Psoas muscle (tissue), 8 donors: Measurements from ENCODE around the gene XPO1. TPM values are rescaled to one million over a fixed set of nuclear protein-coding genes. Genes with fewer than 3 reads are reported as not detected.

Experiments
- ATAC-seq, 4 donors: fragments of 200-7000 bp; cut with Tn5 transposase; one replicate each; pipeline ENCODE4 v1.9.1; 2020; ENCODE audit warnings: moderate library complexity in 3 of 4, mild to moderate bottlenecking in 2 of 4
- DNase-seq, 2 donors: peaks; one replicate each; pipeline ENCODE4 v3.0.0-alpha.2; 2020
- H3K27ac ChIP-seq: fragments of 200-600 bp; one replicate; pipeline ENCODE4 v1.8.0; 2022
- H3K27me3 ChIP-seq, 3 donors: fragments of 200-600 bp in 1 of 3; one replicate each; pipeline versions ENCODE4 v1.6.1 to v1.8.0; 2013 to 2022; ENCODE audit warnings: low read length in 2 of 3, mild to moderate bottlenecking in 2 of 3, moderate library complexity in 1 of 3; ENCODE audit not compliant: insufficient read depth in 3 of 3
- H3K36me3 ChIP-seq, 2 donors: fragments of 200-600 bp in 1 of 2; one replicate each; pipeline versions ENCODE4 v1.6.1 to v1.8.0; 2013 to 2022; ENCODE audit warnings: low read depth in 1 of 2, mild to moderate bottlenecking in 1 of 2, moderate library complexity in 1 of 2; ENCODE audit not compliant: insufficient read depth in 1 of 2
- H3K4me1 ChIP-seq: fragments of 200-600 bp; one replicate; pipeline ENCODE4 v1.8.0; 2022
- H3K4me3 ChIP-seq: fragments of 200-600 bp; one replicate; pipeline ENCODE4 v1.8.0; 2022; ENCODE audit warnings: mild to moderate bottlenecking
- H3K9me3 ChIP-seq: fragments of 200-600 bp; one replicate; pipeline ENCODE4 v1.8.0; 2022
- WGBS, 3 donors: extraction: QIAGEN DNeasy Blood & Tissue Kit; methylation state at CpG; one replicate each; pipeline versions ENCODE4 v1.1.6 to v1.1.7; 2013; 5-methylcytosine and 5-hydroxymethylcytosine counted together
- intact Hi-C, 2 donors: fragments of 100-400 bp; cut with DNase I; formaldehyde crosslinking; loops; one replicate each; pipeline versions ENCODE4 v1.11.0 to v1.14.2; 2022
- polyA plus RNA-seq, 3 donors: library from polyadenylated mRNA; stranded (reverse); fragments of 200-250 nt; gene quantifications; one replicate each; pipeline ENCODE4 v1.2.3, GENCODE V29; 2013
- total RNA-seq, 4 donors: library from RNA; stranded (reverse); fragmentation: NEBNext Ultra II Directional in 2 of 4; extraction: Animal tissue kit (Norgen Biotek cat#: 25700) in 2 of 4; gene quantifications; one replicate each; pipeline versions ENCODE4 v1.2.1 to v1.2.4, GENCODE V29; 2021 to 2023
- TF ChIP-seq, protein P1 (sequence below): fragments of 200-600 bp; IDR thresholded peaks from one replicate; pipeline ENCODE4 v1.8.0; 2022; ENCODE audit warnings: antibody characterized with exemption
- donor health status: healthy with polysubstance abuse.
- donor health status: DM: no; HTN: no; CAD: no; lungs with moderate emphysema.
- donor health status: Bipolar disorder and iron deficiency.
- donor health status: healthy.
- donor health status: DM: yes; HTN: yes; CAD: no.
- donor health status: DM: no; HTN: no; CAD: no.
- donor health status: DM: no; HTN: no; CAD: no.
- donor health status: DM: yes; HTN: yes; CAD: no.

XPO1 gene
- total and polyA plus RNA-seq, 7 donors, result 33.5 to 108 (median 58.1) TPM

DNA sequence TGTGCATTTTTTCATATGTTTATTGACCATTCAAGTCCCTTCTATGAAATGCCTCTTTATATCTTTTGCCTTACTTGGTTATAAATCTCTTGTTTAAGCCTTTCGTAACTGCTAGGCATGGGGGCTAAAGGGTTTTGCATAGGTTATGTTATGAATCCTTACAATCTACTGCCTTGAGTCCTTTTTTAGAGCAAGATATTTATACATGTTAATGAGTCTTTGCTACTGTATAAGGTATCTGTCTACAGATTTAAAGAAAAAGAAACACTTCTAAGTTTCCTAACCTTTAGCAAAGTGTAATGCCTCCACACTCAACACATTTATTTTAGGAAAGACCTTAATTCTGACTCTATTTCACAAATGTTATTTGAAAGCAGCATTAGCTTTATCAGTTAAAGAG is 43.6 kb upstream of the XPO1 start:
- TF ChIP-seq, protein P1, sequence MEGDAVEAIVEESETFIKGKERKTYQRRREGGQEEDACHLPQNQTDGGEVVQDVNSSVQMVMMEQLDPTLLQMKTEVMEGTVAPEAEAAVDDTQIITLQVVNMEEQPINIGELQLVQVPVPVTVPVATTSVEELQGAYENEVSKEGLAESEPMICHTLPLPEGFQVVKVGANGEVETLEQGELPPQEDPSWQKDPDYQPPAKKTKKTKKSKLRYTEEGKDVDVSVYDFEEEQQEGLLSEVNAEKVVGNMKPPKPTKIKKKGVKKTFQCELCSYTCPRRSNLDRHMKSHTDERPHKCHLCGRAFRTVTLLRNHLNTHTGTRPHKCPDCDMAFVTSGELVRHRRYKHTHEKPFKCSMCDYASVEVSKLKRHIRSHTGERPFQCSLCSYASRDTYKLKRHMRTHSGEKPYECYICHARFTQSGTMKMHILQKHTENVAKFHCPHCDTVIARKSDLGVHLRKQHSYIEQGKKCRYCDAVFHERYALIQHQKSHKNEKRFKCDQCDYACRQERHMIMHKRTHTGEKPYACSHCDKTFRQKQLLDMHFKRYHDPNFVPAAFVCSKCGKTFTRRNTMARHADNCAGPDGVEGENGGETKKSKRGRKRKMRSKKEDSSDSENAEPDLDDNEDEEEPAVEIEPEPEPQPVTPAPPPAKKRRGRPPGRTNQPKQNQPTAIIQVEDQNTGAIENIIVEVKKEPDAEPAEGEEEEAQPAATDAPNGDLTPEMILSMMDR, result no peak
- intact Hi-C loops, result no loop called here
- H3K9me3 ChIP-seq, result no peaks in the 10 kb centered on the region
- ATAC-seq (no peak), DNase-seq (no peak)
- H3K27me3 ChIP-seq, result no peaks in the 10 kb centered on the region
- H3K4me1 ChIP-seq, result no peaks in the 10 kb centered on the region
- no peaks in the 10 kb centered on the region for H3K36me3 ChIP-seq
- no peak overlapping the region for H3K4me3 ChIP-seq
- H3K27ac ChIP-seq, result no peak overlapping the region
- WGBS, 3 donors, result 97 to 100% (median 100%) methylated on average over 1 of the region's 1 CpG

DNA sequence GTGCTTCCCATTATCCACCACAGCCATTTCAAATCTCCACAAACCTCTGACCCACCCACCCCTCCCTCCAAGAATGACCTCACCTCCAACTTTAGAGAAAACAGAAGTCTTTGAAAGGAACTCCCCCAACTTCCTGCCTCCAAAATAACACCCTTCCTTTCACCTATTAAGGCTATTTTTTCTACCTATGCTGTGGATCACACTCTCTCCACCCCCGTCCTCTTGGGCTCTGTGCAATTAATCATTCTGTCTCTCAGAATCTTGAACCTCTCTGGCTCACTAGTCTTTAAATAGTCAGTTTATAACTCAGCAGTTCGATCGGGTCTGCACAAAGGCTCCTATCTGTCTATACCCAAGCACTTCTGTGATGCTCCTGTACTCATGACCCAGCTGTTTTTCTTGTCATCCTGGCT is 37.3 kb upstream of the XPO1 start:
- ATAC-seq, result no peak
- Histone ChIP-seq H3K9me3 (no peaks in the 10 kb centered on the region), H3K4me1 (no peaks in the 10 kb centered on the region), H3K36me3 (no peaks in the 10 kb centered on the region), H3K4me3 (no peak overlapping the region), H3K27me3 (no peaks in the 10 kb centered on the region), H3K27ac (no peak overlapping the region)
- WGBS, 3 donors, result 49 to 54% (median 51%) methylated on average over 3 of the region's 3 CpGs
- intact Hi-C loops, result no loop called here
- DNase-seq, result no peak
- TF ChIP-seq, protein P1, result no peak

GRCh38 chr2:61566566-61566965 is 28.4 kb upstream of the XPO1 start:
- H3K27me3 ChIP-seq, result no peaks in the 10 kb centered on the region
- ATAC-seq (no peak), DNase-seq (no peak)
- 80 to 82% (median 81%) methylated on average over 7 of the region's 7 CpGs for WGBS, 3 donors
- H3K4me1 ChIP-seq, result no peaks in the 10 kb centered on the region
- H3K9me3 ChIP-seq, result no peaks in the 10 kb centered on the region
- TF ChIP-seq, protein P1, result no peak
- no peak overlapping the region for H3K27ac ChIP-seq
- no peaks in the 10 kb centered on the region for H3K36me3 ChIP-seq
- H3K4me3 ChIP-seq, result no peak overlapping the region
- intact Hi-C loops, result no loop called here

- Histone ChIP-seq H3K36me3 (no peaks in the 10 kb centered on the region), H3K4me1 (no peaks in the 10 kb centered on the region), H3K9me3 (no peaks in the 10 kb centered on the region), H3K27me3 (no peaks in the 10 kb centered on the region), H3K4me3 (no peak overlapping the region), H3K27ac (no peak overlapping the region)
- intact Hi-C loops, result no loop called here
- ATAC-seq (no peak), DNase-seq (no peak)
- WGBS, 3 donors, result 89 to 92% (median 92%) methylated on average over 2 of the region's 2 CpGs
- TF ChIP-seq, protein P1, result no peak
Measured at GRCh38 chr2:61562615-61563014, 24.5 kb upstream of the XPO1 start.

DNA sequence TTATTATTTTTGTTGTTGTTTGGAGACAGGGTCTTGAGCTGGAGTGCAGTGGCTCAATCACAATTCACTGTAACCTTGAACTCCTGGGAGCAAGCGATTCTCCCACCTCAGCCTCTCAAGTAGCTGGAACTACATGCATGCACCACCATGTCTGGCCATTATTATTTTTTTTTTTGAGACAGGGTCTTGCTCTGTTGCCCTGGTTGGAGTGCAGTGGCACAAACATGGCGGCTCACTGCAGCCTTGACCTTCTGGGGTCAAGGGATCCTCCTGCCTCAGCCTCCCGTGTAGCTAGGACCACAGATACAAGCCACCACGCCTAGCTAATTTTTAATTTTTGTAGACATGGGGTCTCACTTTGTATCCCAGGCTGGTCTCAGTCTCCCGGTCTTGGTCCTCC is 20.0 kb upstream of the XPO1 start:
- H3K27me3 ChIP-seq, result no peaks in the 10 kb centered on the region
- no peak overlapping the region for H3K27ac ChIP-seq
- no peaks in the 10 kb centered on the region for H3K4me1 ChIP-seq
- H3K4me3 ChIP-seq, result no peak overlapping the region
- TF ChIP-seq, protein P1, result no peak
- intact Hi-C loops, result no loop called here
- DNase-seq (no peak), ATAC-seq (no peak)
- no peaks in the 10 kb centered on the region for H3K36me3 ChIP-seq
- WGBS, 3 donors, result 82 to 89% (median 86%) methylated on average over 5 of the region's 5 CpGs
- H3K9me3 ChIP-seq, result no peaks in the 10 kb centered on the region
